Vagina (tissue), 2 donors: Measurements from ENCODE around the gene FAM20A. TPM values are rescaled to one million over a fixed set of nuclear protein-coding genes. Genes with fewer than 3 reads are reported as not detected.

Experiments used
- DNase-seq, 2 donors: peaks; one replicate each; pipeline ENCODE4 v3.0.0-alpha.2; 2017; ENCODE audit errors: extremely low spot score in 2 of 2
- H3K27ac ChIP-seq: fragments of 200-600 bp; sonication (generic); one replicate; pipeline ENCODE4 v1.5.1; 2019
- H3K27me3 ChIP-seq: fragments of 200-600 bp; sonication (generic); one replicate; pipeline ENCODE4 v1.5.1; 2019
- H3K36me3 ChIP-seq, 2 donors: fragments of 200-600 bp; sonication (generic); one replicate each; pipeline ENCODE4 v1.5.1; 2017 to 2019
- H3K4me1 ChIP-seq: fragments of 200-600 bp; sonication (generic); one replicate; pipeline ENCODE4 v1.5.1; 2019
- H3K4me3 ChIP-seq, 2 donors: fragments of 200-600 bp; sonication (generic); 1 replicate in 1 of 2; 2 replicates in 1 of 2; pipeline ENCODE4 v1.5.1; 2016 to 2019
- H3K9me3 ChIP-seq: fragments of 200-600 bp; sonication (generic); one replicate; pipeline ENCODE4 v1.5.1; 2019
- CTCF ChIP-seq, 3 experiments: fragments of 450-650 bp in 2 of 3; fragments of 200-600 bp in 1 of 3; sonication (generic) in 1 of 3; IDR thresholded peaks; one replicate each; pipeline ENCODE4 v1.5.1; 2017 to 2019; ENCODE audit warnings: antibody characterized with exemption in 3 of 3, mild to moderate bottlenecking in 2 of 3, moderate library complexity in 2 of 3
- POLR2A ChIP-seq, 2 donors: fragments of 450-650 bp; IDR thresholded peaks; one replicate each; pipeline ENCODE4 v1.6.1; 2017; ENCODE audit warnings: antibody characterized with exemption in 2 of 2, mild to moderate bottlenecking in 2 of 2, moderate library complexity in 2 of 2
- POLR2AphosphoS5 ChIP-seq, 2 donors: sonication (generic); formaldehyde crosslinking; IDR thresholded peaks; one replicate each; pipeline ENCODE4 v1.9.0; 2017; ENCODE audit warnings: antibody characterized with exemption in 2 of 2, mild to moderate bottlenecking in 2 of 2, low read depth in 1 of 2; ENCODE audit not compliant: insufficient read depth in 1 of 2
- intact Hi-C: fragments of 100-400 bp; cut with DNase I; formaldehyde crosslinking; loops from one replicate; pipeline ENCODE4 v1.15.1; 2023
- total RNA-seq: library from RNA; depleted of rRNA; stranded (reverse); fragments of >200 nt; gene quantifications from one replicate; pipeline ENCODE4 v1.2.3, GENCODE V29; 2016

FAM20A gene
- total RNA-seq, 1 donor from 2014 or later, result 16.2 TPM

GRCh38 chr17:68566442-68566738 lies 34.8 kb downstream of the FAM20A start:
- DNase-seq, result no peak
- peak overlapping the region; percentile 29 for H3K27ac ChIP-seq
- H3K36me3 ChIP-seq, result no peaks in the 10 kb centered on the region
- H3K9me3 ChIP-seq, result no peaks in the 10 kb centered on the region
- intact Hi-C loops, result no loop called here
- TF ChIP-seq POLR2A (IDR thresholded peaks at IDR 0.05) (no peak), CTCF (IDR thresholded peaks at IDR 0.05) (no peak), POLR2AphosphoS5 (IDR thresholded peaks at IDR 0.05; ENCODE audit: insufficient read depth in 1 of 2, low read depth in 1 of 2) (no peak)
- no peak overlapping the region for H3K4me3 ChIP-seq
- peaks cover 57% of the 10 kb centered on the region for H3K4me1 ChIP-seq
- H3K27me3 ChIP-seq, result no peaks in the 10 kb centered on the region

GRCh38 chr17:68565661-68566441 lies 35.3 kb downstream of the FAM20A start:
- intact Hi-C loops, result no loop called here

GRCh38 chr17:68564415-68565111 lies 36.6 kb downstream of the FAM20A start:
- intact Hi-C loops, result no loop called here
- no peak for DNase-seq
- Histone ChIP-seq H3K27me3 (no peaks in the 10 kb centered on the region), H3K4me1 (peaks cover 59% of the 10 kb centered on the region), H3K9me3 (no peaks in the 10 kb centered on the region), H3K36me3 (no peaks in the 10 kb centered on the region), H3K4me3 (no peak overlapping the region), H3K27ac (peak overlapping the region; percentile 12)
- TF ChIP-seq POLR2AphosphoS5 (IDR thresholded peaks at IDR 0.05; ENCODE audit: insufficient read depth in 1 of 2, low read depth in 1 of 2) (peak in 1 of 2 donors; percentile 28), CTCF (IDR thresholded peaks at IDR 0.05) (no peak)

More at GRCh38 chr17:68565661-68566441, 35.3 kb downstream of the FAM20A start:
- Histone ChIP-seq H3K9me3 (no peaks in the 10 kb centered on the region), H3K36me3 (no peaks in the 10 kb centered on the region), H3K4me1 (peaks cover 59% of the 10 kb centered on the region), H3K4me3 (no peak overlapping the region), H3K27me3 (no peaks in the 10 kb centered on the region), H3K27ac (peak overlapping the region; percentile 20)
- TF ChIP-seq CTCF (IDR thresholded peaks at IDR 0.05) (no peak), POLR2AphosphoS5 (IDR thresholded peaks at IDR 0.05; ENCODE audit: insufficient read depth in 1 of 2, low read depth in 1 of 2) (no peak), POLR2A (IDR thresholded peaks at IDR 0.05) (no peak)
- DNase-seq, result no peak

- Histone ChIP-seq H3K27ac (no peak overlapping the region), H3K4me3 (no peak overlapping the region), H3K36me3 (no peaks in the 10 kb centered on the region), H3K4me1 (peaks cover 57% of the 10 kb centered on the region), H3K27me3 (no peaks in the 10 kb centered on the region), H3K9me3 (no peaks in the 10 kb centered on the region)
- DNase-seq, result no peak
- TF ChIP-seq POLR2AphosphoS5 (IDR thresholded peaks at IDR 0.05; ENCODE audit: insufficient read depth in 1 of 2, low read depth in 1 of 2) (no peak), CTCF (IDR thresholded peaks at IDR 0.05) (no peak), POLR2A (IDR thresholded peaks at IDR 0.05) (no peak)
- intact Hi-C loops, result no loop called here
These were observed 38.4 kb downstream of the FAM20A start for GRCh38 chr17:68562736-68563135.
